HG03521 (cell line): Measurements from ENCODE around the gene TTBK1.
A peak's percentile ranks its signal among the peaks of the same experiment; 100 is the strongest.

Experiments
- ATAC-seq: cut with Tn5 transposase; IDR thresholded peaks from one replicate; pipeline ENCODE4 v1.9.1; 2021; ENCODE audit warnings: mild to moderate bottlenecking, moderate library complexity; ENCODE audit not compliant: unreplicated experiment

TTBK1 gene

GRCh38 chr6:43254138-43254817, 11.0 kb downstream of the TTBK1 start:
- no peak for ATAC-seq

- ATAC-seq, result no peak
Observed at GRCh38 chr6:43254846-43255245, 11.6 kb downstream of the TTBK1 start.

- ATAC-seq, result no peak
Observed at GRCh38 chr6:43255408-43256054, 12.2 kb downstream of the TTBK1 start.

- no peak for ATAC-seq
Observed at GRCh38 chr6:43256670-43257366, 13.5 kb downstream of the TTBK1 start.

GRCh38 chr6:43257367-43258145, 14.3 kb downstream of the TTBK1 start:
- no peak for ATAC-seq

GRCh38 chr6:43258180-43258579, 14.9 kb downstream of the TTBK1 start:
- no peak for ATAC-seq

GRCh38 chr6:43258807-43259686, 15.8 kb downstream of the TTBK1 start:
- no peak for ATAC-seq

- no peak for ATAC-seq
Observed at GRCh38 chr6:43260791-43261190, 17.5 kb downstream of the TTBK1 start.

GRCh38 chr6:43261198-43261597, 17.9 kb downstream of the TTBK1 start:
- ATAC-seq, result no peak

- ATAC-seq, result no peak
Observed at GRCh38 chr6:43262000-43262779, 18.9 kb downstream of the TTBK1 start.

- no peak for ATAC-seq
Observed at GRCh38 chr6:43262780-43263313, 19.6 kb downstream of the TTBK1 start.

GRCh38 chr6:43263314-43264178, 20.3 kb downstream of the TTBK1 start:
- peak; percentile 68 for ATAC-seq

- ATAC-seq, result no peak
Observed at GRCh38 chr6:43264599-43265145, 21.4 kb downstream of the TTBK1 start.

- ATAC-seq, result no peak
Observed at GRCh38 chr6:43265564-43265963, 22.3 kb downstream of the TTBK1 start.

- ATAC-seq, result no peak
Observed at GRCh38 chr6:43267619-43268354, 24.5 kb downstream of the TTBK1 start.

- ATAC-seq, result no peak
Observed at GRCh38 chr6:43268355-43268700, 25.0 kb downstream of the TTBK1 start.

- ATAC-seq, result no peak
Observed at GRCh38 chr6:43268782-43269272, 25.5 kb downstream of the TTBK1 start.
